ENCODE measurements around the gene LDOC1.
"Not testable (repeated sequence)": the region's sequence is repeated elsewhere in the genome, so short reads cannot be mapped to it uniquely, and the experiment has no call there.

The LDOC1 gene

DNA sequence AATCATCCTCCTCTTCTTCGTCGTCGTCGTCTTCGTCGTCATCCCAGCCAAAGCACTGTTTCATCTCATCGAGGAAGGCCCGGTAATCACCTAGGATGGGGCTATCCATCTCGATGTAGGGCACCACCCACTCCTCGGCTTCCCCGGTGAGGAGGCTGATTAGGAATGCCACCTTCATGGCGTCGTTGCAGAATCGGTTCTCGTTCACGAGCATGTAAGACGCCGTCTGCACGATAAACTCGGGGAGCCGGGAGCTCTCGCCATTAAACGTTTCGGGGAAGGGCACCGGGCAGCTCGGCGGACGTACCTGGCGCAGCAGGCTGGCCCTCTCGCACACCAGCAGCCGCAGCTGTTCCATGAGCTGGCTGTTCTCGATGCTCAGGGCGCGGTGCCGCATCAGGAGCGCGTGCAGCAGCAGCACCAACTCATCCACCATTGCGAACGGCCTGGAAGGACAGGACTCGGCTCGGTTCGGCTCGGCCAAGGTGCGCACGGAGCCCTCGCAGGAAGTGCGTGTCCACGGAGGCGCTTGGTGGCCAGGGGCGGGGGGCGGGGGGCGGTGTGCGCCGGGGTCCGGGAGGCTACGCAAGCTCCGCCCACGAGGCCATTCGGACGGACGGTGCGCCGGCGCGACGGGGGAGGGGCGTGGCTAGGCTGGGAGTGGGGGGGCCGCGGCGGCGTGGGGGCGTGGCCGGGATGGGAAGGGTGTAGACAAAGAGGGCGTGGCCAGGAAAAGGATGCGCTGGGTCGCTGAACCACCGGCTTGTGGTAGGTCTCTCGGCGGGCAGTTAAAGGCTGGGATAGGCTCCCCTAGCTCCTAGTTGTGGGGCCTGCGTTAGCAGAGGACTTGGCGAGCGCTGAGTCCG is at the start of gene LDOC1:
Gene LDOC1 (minus strand): TSS at position 544 of the 866 bp plus-strand sequence. CDS start 108 bp downstream, at position 436.
- peak; percentile 65 for DNase-seq (ENCODE audit: low read depth)

DNA sequence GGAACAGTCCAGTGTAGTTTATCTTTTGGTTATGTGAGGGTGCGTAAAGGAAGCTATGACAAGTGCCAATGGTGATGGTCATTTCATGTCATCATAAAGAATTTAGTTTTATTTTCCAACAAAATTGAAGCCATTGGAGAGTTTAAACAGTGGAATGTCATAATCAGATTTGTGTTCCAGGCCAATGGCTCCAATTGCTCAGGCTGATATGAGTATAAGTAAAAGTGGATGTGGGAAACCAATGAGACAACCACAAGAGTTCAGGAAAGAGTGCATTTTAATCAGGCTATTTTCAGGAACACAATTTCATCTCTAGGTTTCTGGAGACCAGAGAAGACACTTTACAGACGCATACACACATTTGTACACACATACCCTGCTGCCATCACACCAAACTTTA is 44.7 kb upstream of the LDOC1 start:
- no peak for DNase-seq (ENCODE audit: low read depth)

DNA sequence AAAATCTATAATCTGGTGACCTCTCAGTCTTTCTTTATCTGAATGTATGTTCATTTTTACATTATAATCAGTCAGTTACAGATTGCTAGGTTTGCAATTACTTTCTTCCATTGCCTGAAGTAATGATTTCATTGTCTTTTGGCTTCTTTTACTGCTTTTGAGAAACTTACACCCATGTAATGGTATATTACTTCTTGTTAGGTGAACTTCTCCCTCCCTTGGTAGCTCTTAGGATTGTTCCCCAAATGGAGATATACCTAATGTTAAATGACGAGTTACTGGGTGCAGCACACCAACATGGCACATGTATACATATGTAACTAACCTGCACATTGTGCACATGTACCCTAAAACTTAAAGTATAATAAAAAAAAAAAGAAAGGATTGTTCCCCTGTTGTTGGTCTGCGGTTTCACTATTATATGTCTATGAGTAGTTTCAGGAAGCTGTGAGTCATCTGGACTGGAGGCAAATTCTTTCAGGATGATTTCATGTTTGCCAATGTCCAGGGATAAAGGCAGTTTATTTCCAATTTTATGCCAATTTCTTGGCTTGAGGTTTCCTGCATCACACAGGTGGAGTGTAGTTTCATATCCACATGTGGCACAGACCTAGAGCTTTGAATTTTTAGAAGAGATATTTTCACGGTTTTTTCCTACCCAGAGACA is 43.5 kb upstream of the LDOC1 start:
- no peak for DNase-seq (ENCODE audit: low read depth)

DNA sequence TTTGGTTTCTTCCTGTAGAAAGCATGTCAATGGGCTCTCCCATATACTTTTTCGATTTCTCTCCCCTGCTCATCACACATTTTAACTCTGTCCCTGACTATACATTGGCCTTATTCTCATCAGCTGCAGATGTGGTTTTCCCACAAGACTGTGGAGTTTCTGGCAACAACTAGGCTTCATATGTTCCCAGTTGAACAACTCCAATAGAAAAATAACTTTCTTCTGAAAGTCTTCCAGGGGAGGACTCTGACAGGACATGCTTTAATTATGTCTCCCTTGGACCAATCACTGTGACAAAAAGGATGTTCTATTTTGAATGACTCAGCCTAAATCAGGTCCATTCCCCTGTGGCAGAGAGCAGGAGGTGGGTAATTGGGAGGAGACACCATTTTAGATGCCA is 37.3 kb upstream of the LDOC1 start:
- DNase-seq (ENCODE audit: low read depth) = no peak

DNA sequence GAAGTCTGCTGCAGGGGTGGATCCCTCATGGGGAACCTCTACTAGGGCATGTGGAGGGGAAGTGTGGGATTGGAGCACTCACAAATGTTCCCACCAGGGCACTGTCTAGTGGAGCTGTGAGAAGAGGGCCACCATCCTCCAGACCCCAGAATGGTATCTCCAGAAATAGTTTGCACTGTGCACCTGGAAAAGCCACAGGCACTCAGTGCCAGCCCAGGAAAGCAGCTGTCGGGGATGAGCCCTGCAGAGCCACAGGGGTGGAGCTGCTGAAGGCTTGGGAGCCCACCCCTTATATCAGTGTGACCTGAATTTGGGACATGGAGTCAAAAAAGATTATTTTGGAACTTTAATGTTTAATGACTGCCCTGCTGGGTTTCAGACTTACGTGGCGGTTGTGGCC is 25.0 kb upstream of the LDOC1 start:
- DNase-seq (ENCODE audit: low read depth) = no peak

DNA sequence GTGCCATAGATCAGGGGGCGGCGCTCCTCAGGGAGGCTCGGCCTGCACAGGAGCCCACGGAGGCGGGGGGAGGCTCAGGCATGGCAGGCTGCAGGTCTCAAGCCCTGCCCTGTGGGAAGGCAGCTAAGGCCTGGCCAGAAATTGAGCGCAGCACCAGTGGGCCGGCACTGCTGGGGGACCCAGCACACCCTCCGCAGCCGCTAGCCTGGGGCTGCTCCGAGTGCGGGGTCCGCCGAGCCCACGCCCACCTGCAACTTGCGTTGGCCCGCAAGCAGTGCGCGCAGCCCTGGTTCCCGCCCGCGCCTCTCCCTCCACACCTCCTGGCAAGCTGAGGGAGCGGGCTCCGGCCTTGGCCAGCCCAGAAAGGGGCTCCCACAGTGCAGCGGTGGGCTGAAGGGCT is 11.6 kb upstream of the LDOC1 start:
- DNase-seq (ENCODE audit: low read depth) = not testable (repeated sequence)

DNA sequence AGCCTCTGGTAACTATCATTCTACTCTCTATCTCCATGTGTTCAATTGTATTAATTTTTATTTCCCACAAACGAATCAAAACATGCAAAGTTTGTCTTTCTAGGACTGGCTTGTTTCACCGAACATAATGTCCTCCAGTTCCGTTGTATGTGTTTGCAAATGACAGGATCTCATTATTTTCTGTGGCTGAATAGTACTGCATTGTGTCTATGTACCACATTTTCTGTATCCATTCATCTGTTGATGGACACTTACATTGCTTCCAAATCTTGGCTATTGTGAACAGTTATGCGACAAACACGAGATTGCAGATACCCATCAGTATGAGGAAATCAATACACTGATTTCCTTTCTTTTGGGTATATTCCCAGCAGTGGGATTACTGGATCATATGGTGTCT is 8.4 kb upstream of the LDOC1 start:
- DNase-seq (ENCODE audit: low read depth) = no peak

DNA sequence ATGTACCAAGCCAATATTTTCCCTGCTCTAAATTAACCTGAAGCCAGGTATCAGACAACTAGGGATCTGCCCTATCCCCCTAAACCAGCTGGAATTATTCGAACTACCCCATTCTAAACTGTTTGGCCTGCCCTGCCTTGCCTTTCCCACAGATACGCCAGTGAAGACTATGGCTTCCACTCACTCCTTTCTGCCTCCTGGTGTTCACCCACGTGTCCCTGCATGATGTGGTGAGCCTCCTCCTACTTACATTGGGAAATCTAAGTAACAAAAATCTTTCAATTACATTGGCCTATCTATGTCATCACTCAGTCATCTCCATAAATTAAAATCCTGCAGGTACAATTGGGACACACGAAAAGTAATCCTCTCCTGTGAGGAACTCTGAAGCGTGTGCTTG is 6.1 kb upstream of the LDOC1 start:
- no peak for DNase-seq (ENCODE audit: low read depth)

DNA sequence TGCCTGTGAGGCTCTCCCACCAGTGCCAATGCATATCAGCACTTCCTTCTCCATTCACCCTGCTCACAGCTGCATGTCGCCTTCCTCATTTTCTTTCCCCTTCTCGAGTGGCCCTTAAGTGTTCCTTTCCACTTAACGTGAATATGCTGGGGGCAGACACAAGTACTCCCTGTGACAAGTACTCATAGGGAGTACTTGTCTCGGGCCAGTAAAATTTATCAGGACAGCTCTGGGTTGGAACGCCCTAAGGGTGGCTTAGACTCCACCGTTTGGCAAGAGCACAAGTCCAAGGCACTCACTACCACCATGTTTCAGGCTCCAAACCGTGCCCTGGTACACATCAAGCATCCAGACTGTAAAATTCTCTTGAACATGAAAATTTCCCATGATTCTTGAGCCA is 3.9 kb upstream of the LDOC1 start:
- DNase-seq (ENCODE audit: low read depth) = no peak

DNA sequence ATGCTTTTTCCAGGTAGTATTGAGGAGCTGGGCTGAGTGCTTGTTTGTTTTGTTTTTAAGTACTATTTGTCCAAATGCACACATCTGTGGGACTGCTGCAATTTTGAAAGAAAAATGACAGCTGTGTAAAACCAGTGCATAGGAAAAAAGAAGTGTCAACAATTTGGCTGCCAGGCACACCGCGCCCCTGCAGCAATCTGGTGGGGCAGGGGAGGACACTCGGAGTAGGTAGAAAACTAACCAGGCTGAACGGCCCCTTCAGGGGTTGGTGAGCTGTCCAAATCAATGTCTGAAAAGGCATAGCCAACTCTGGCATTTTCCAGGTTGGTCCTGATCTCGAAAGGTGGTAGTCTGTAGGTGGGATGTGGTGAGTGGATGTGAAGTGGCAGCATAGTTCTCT is 1.1 kb downstream of the LDOC1 start:
- no peak for DNase-seq (ENCODE audit: low read depth)

DNA sequence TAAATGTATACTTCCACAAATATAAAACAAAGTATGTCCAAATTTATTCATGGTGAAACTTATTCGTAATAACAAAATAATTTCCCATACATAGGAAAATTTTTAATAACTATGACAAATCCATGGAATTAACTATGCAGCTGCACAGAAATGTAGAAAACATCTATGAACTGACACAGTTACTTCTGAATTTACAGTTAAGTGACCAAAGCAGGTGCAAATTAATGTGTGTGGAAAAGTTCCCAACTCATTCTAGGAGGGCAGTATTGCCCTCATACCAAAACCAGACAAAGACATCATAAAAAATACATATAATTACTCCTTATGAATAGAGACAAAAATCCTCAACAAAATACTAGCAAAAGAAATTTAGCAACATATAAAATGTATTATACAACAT is 12.5 kb downstream of the LDOC1 start:
- no peak for DNase-seq (ENCODE audit: low read depth)

DNA sequence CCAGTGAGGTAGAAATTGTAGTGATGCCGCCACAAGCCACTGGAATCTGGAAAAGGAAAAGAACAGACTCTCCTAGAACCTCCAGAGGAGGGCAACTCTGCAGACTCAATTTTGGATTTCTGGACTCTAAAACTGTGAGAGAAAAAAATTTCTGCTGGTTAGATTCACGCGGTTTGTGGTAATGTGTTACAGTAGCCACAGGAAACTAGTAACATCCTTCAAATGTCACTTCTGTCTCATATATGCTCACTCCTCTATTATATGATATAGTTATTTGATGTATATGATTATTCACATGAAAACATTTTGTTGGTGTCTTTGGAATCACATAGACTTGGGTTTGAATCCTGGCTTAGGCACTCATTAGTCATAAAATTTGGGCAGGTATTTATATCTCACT is 18.8 kb downstream of the LDOC1 start:
- DNase-seq (ENCODE audit: low read depth) = no peak

DNA sequence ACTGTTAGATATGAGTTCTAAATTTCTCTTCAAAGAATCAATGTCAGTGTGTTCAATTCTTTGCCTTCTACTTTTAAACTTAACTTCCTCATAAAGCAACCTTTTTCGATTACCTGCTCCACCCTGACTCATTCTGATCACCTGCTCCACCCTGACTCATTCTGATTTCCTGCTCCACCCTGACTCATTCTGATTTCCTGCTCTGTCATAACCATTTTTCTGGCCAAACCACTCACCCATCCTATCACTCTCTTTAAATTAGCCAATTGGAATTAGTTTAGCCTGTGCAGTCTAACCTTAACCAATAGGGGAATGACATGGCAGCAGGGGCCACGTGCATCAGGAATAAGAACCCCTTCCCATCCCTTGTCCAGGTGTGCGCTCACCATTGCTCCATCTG is 21.7 kb downstream of the LDOC1 start:
- DNase-seq (ENCODE audit: low read depth) = not testable (repeated sequence)

DNA sequence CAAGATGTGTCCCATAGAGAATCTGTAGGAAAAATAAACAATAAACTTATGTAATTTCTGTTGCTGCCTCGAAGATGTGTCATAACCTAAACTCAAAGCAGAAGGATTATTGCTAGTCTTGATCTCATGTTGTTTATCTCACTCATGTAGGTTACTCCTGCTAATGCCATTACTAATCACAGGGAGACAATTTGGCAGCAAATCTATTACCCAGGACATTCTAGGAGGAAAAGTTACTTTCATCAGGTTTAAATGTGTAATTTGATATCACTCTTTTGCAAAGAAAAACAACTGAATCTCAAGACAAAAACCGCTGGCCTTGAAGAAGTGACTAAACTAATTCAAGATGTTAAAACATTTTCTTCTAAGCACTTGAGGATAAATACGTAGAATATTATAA is 34.0 kb downstream of the LDOC1 start:
- no peak for DNase-seq (ENCODE audit: low read depth)

DNA sequence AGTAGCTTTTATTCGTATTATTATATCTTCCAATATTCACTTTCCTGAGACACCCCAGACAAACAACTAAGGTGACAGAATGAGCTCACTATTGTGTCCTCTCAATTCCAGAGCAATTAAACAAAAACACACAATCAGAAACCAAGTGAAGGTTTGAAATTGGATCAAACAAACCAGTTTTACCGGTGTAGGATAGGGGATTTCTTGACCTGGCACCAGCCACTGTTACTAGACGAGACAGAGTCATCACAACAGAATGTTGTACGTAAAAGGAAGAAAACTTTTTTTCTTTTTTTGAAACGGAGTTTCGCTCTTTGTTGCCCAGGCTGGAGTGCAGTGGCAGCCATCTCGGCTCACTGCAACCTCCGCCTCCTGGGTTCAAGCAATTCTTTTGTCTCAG is 43.7 kb downstream of the LDOC1 start:
- DNase-seq (ENCODE audit: low read depth) = no peak

DNA sequence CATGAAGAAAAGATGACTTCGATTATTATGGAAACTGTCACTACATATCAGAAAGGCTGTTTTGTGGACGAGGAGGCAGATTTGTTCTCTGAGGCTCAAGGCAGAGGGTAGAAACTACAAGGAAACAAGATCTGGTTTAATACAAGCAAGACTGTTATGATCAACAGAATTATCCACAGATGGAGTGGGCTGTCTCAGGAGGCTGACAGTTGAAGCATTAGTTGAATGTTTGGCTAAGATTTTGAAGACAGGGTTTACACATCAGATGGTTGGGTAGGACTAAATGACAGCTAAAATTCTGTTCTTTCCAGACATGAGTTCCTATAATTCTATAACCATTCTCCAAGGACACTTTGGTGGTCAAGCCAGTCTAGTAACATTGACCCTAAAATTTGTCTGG is 49.8 kb downstream of the LDOC1 start:
- no peak for DNase-seq (ENCODE audit: low read depth)
